ENCODE data around the gene JARID2. TPM values are rescaled to one million over a fixed set of nuclear protein-coding genes. Genes with fewer than 3 reads are reported as not detected.
"Not testable (repeated sequence)": the region's sequence is repeated elsewhere in the genome, so short reads cannot be mapped to it uniquely, and the experiment has no call there.

Gene JARID2
- polyA plus RNA-seq, 1 donor from 2014 or later: 25.5 TPM

GRCh38 chr6:15287670-15288375, 42.0 kb downstream of the JARID2 start:
- no peak overlapping the region for H3K9ac ChIP-seq (ENCODE audit: low read length)
- H3K36me3 ChIP-seq (ENCODE audit: insufficient read depth, low read length): no peaks in the 10 kb centered on the region
- H3K4me2 ChIP-seq (ENCODE audit: low read length): no peak overlapping the region
- no peak for TF ChIP-seq EP300 (conservative IDR thresholded peaks at IDR 0.05; ENCODE audit: poor library complexity, severe bottlenecking)
- no peak for TF ChIP-seq SMC3 (conservative IDR thresholded peaks at IDR 0.05; ENCODE audit: poor library complexity)
- TF ChIP-seq TAF1 (IDR thresholded peaks at IDR 0.05; ENCODE audit: low read depth): no peak
- no peak for TF ChIP-seq RAD21 (conservative IDR thresholded peaks at IDR 0.05)
- no peak for TF ChIP-seq CTCF (IDR thresholded peaks at IDR 0.05; ENCODE audit: poor library complexity, severe bottlenecking)
- TF ChIP-seq EZH2 (IDR thresholded peaks at IDR 0.05; ENCODE audit: borderline replicate concordance, insufficient read depth, low read length, poor library complexity, severe bottlenecking): no peak
- TF ChIP-seq, protein P1, sequence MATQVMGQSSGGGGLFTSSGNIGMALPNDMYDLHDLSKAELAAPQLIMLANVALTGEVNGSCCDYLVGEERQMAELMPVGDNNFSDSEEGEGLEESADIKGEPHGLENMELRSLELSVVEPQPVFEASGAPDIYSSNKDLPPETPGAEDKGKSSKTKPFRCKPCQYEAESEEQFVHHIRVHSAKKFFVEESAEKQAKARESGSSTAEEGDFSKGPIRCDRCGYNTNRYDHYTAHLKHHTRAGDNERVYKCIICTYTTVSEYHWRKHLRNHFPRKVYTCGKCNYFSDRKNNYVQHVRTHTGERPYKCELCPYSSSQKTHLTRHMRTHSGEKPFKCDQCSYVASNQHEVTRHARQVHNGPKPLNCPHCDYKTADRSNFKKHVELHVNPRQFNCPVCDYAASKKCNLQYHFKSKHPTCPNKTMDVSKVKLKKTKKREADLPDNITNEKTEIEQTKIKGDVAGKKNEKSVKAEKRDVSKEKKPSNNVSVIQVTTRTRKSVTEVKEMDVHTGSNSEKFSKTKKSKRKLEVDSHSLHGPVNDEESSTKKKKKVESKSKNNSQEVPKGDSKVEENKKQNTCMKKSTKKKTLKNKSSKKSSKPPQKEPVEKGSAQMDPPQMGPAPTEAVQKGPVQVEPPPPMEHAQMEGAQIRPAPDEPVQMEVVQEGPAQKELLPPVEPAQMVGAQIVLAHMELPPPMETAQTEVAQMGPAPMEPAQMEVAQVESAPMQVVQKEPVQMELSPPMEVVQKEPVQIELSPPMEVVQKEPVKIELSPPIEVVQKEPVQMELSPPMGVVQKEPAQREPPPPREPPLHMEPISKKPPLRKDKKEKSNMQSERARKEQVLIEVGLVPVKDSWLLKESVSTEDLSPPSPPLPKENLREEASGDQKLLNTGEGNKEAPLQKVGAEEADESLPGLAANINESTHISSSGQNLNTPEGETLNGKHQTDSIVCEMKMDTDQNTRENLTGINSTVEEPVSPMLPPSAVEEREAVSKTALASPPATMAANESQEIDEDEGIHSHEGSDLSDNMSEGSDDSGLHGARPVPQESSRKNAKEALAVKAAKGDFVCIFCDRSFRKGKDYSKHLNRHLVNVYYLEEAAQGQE (IDR thresholded peaks at IDR 0.05; ENCODE audit: borderline replicate concordance): no peak
- no peak for TF ChIP-seq POLR2AphosphoS5 (IDR thresholded peaks at IDR 0.05)
- no peak for TF ChIP-seq MXI1 (conservative IDR thresholded peaks at IDR 0.05; ENCODE audit: poor library complexity, severe bottlenecking)
- no peaks in the 10 kb centered on the region for H3K27me3 ChIP-seq (ENCODE audit: insufficient read depth, low read depth, low read length)
- no peak overlapping the region for H3K27ac ChIP-seq (ENCODE audit: low read length)
- no peak overlapping the region for H3K4me3 ChIP-seq (ENCODE audit: low read length)
- no peaks in the 10 kb centered on the region for H3F3A ChIP-seq (ENCODE audit: insufficient read depth, low read length, poor library complexity, severe bottlenecking)
- peaks cover 7% of the 10 kb centered on the region for H3K9me3 ChIP-seq (ENCODE audit: low read length)
- no peaks in the 10 kb centered on the region for H3K9me2 ChIP-seq (ENCODE audit: insufficient read depth, low read length)
- peaks cover 74% of the 10 kb centered on the region for H3K79me2 ChIP-seq (replicated peaks; ENCODE audit: insufficient read depth, low read length)
- no peak overlapping the region for H2AFZ ChIP-seq (ENCODE audit: low read depth, low read length)
- no peaks in the 10 kb centered on the region for H4K20me1 ChIP-seq (ENCODE audit: insufficient read depth)

DNA sequence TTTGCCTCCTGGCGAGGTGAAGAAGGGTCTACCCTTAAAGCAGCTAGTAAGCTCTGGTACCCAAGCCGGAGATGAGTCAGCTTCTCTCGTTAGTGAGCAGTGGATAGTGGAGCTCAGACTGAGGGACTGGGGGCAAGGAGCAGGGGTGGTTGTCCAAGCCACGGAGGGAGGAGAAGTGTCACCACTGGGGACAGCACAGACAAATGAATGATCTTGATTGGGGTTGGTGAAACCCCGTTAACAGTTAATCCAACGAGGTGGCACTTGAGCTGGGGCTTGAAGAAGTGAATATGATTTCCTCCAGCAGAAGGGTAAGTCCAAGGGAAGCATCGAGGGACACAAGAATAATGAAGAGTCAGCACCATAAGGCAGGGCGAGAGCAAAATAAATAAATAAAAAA, 43.0 kb downstream of the JARID2 start:
- no peak overlapping the region for H3K27ac ChIP-seq (ENCODE audit: low read length)
- H3K9me3 ChIP-seq (ENCODE audit: low read length): peaks cover 7% of the 10 kb centered on the region
- peaks cover 79% of the 10 kb centered on the region for H3K79me2 ChIP-seq (replicated peaks; ENCODE audit: insufficient read depth, low read length)
- H3K9me2 ChIP-seq (ENCODE audit: insufficient read depth, low read length): no peaks in the 10 kb centered on the region
- no peak overlapping the region for H3K4me3 ChIP-seq (ENCODE audit: low read length)
- no peak overlapping the region for H3K4me2 ChIP-seq (ENCODE audit: low read length)
- no peaks in the 10 kb centered on the region for H3K27me3 ChIP-seq (ENCODE audit: insufficient read depth, low read depth, low read length)
- TF ChIP-seq, protein P1 (IDR thresholded peaks at IDR 0.05; ENCODE audit: borderline replicate concordance): no peak
- no peak for TF ChIP-seq RAD21 (conservative IDR thresholded peaks at IDR 0.05)
- no peak for TF ChIP-seq CTCF (IDR thresholded peaks at IDR 0.05; ENCODE audit: poor library complexity, severe bottlenecking)
- no peak for TF ChIP-seq SMC3 (conservative IDR thresholded peaks at IDR 0.05; ENCODE audit: poor library complexity)
- no peak for TF ChIP-seq POLR2AphosphoS5 (IDR thresholded peaks at IDR 0.05)
- TF ChIP-seq EP300 (conservative IDR thresholded peaks at IDR 0.05; ENCODE audit: poor library complexity, severe bottlenecking): no peak
- TF ChIP-seq TAF1 (IDR thresholded peaks at IDR 0.05; ENCODE audit: low read depth): no peak
- no peak for TF ChIP-seq MXI1 (conservative IDR thresholded peaks at IDR 0.05; ENCODE audit: poor library complexity, severe bottlenecking)
- no peak for TF ChIP-seq EZH2 (IDR thresholded peaks at IDR 0.05; ENCODE audit: borderline replicate concordance, insufficient read depth, low read length, poor library complexity, severe bottlenecking)
- H3K9ac ChIP-seq (ENCODE audit: low read length): no peak overlapping the region
- H4K20me1 ChIP-seq (ENCODE audit: insufficient read depth): no peaks in the 10 kb centered on the region
- H2AFZ ChIP-seq (ENCODE audit: low read depth, low read length): no peak overlapping the region
- H3K36me3 ChIP-seq (ENCODE audit: insufficient read depth, low read length): no peaks in the 10 kb centered on the region
- H3F3A ChIP-seq (ENCODE audit: insufficient read depth, low read length, poor library complexity, severe bottlenecking): no peaks in the 10 kb centered on the region

- H3K36me3 ChIP-seq (ENCODE audit: insufficient read depth, low read length); H3K9me3 ChIP-seq (ENCODE audit: low read length): not testable (repeated sequence)
These were observed 43.6 kb downstream of the JARID2 start for GRCh38 chr6:15289456-15289855.

More at GRCh38 chr6:15289456-15289855, 43.6 kb downstream of the JARID2 start:
- not testable (repeated sequence) for H3K27ac ChIP-seq (ENCODE audit: low read length); H4K20me1 ChIP-seq (ENCODE audit: insufficient read depth); H2AFZ ChIP-seq (ENCODE audit: low read depth, low read length); H3K9me2 ChIP-seq (ENCODE audit: insufficient read depth, low read length); H3F3A ChIP-seq (ENCODE audit: insufficient read depth, low read length, poor library complexity, severe bottlenecking); H3K27me3 ChIP-seq (ENCODE audit: insufficient read depth, low read depth, low read length); H3K4me3 ChIP-seq (ENCODE audit: low read length); H3K9ac ChIP-seq (ENCODE audit: low read length); H3K4me2 ChIP-seq (ENCODE audit: low read length)
- H3K79me2 ChIP-seq (replicated peaks; ENCODE audit: insufficient read depth, low read length): peaks cover 76% of the 10 kb centered on the region
